ENCODE measurements around the gene PAH. TPM values are rescaled to one million over a fixed set of nuclear protein-coding genes. Genes with fewer than 3 reads are reported as not detected.

The PAH gene
- total RNA-seq, 6 experiments from 2014 or later = 873 to 2,034 (median 1,035) TPM

GRCh38 chr12:102946042-102946441, 29.0 kb upstream of the PAH start:
- 59% methylated on average over 2 of the region's 2 CpGs for WGBS (ENCODE audit: insufficient coverage, low coverage, low lambda C conversion rate, missing lambda C conversion rate)
- no peaks in the 10 kb centered on the region for H3K27me3 ChIP-seq
- no peaks in the 10 kb centered on the region for H3K36me3 ChIP-seq
- H3K4me3 ChIP-seq = no peak overlapping the region
- ATAC-seq (no peak), DNase-seq (no peak)
- H3K9me3 ChIP-seq = no peaks in the 10 kb centered on the region
- TF ChIP-seq CTCF (IDR thresholded peaks at IDR 0.05) (no peak), POLR2A (IDR thresholded peaks at IDR 0.05) (no peak)
- peaks cover 0 to 15% (median 3%) of the 10 kb centered on the region in 4 donors for H3K4me1 ChIP-seq
- intact Hi-C loops (cut with DNase I) = loop anchor here (10.0 kb wide), 1 partner anchor 609 kb away; no protein-coding TSS in a partner anchor
- H3K27ac ChIP-seq = no peak overlapping the region

GRCh38 chr12:102939670-102940222, 22.7 kb upstream of the PAH start:
- no peaks in the 10 kb centered on the region for H3K27me3 ChIP-seq
- ATAC-seq (peak; percentile 96 to 98 (median 98)), DNase-seq (peak in 1 of 3 donors; percentile 55)
- H3K4me3 ChIP-seq = no peak overlapping the region
- H3K4me1 ChIP-seq = peaks cover 0 to 9% (median 3%) of the 10 kb centered on the region in 4 donors
- H3K27ac ChIP-seq = peak overlapping the region in 1 of 3 donors; percentile 27
- WGBS (ENCODE audit: insufficient coverage, low coverage, low lambda C conversion rate, missing lambda C conversion rate) = no CpG with 5 or more reads among the region's 2 CpGs
- intact Hi-C loops (cut with DNase I) = loop anchor here (10.0 kb wide), 2 partner anchors 55 to 615 kb away; no protein-coding TSS in a partner anchor
- no peaks in the 10 kb centered on the region for H3K36me3 ChIP-seq
- TF ChIP-seq POLR2A (IDR thresholded peaks at IDR 0.05) (no peak), CTCF (IDR thresholded peaks at IDR 0.05) (peak; percentile 49 to 66 (median 62))
- no peaks in the 10 kb centered on the region for H3K9me3 ChIP-seq

GRCh38 chr12:102939059-102939458, 22.0 kb upstream of the PAH start:
- H3K4me3 ChIP-seq = no peak overlapping the region
- peak; percentile 44 to 63 (median 48) for ATAC-seq

GRCh38 chr12:102933168-102933567, 16.1 kb upstream of the PAH start:
- Histone ChIP-seq H3K4me3 (no peak overlapping the region), H3K4me1 (peaks cover 0 to 7% (median 0%) of the 10 kb centered on the region in 4 donors), H3K27ac (no peak overlapping the region), H3K9me3 (no peaks in the 10 kb centered on the region), H3K27me3 (no peaks in the 10 kb centered on the region), H3K36me3 (no peaks in the 10 kb centered on the region)
- TF ChIP-seq POLR2A (IDR thresholded peaks at IDR 0.05) (no peak), CTCF (IDR thresholded peaks at IDR 0.05) (no peak)
- WGBS (ENCODE audit: insufficient coverage, low coverage, low lambda C conversion rate, missing lambda C conversion rate) = 83% methylated on average over 1 of the region's 1 CpG
- intact Hi-C loops (cut with DNase I) = loop anchor here (10.0 kb wide), 1 partner anchor 48 kb away; no protein-coding TSS in a partner anchor
- DNase-seq = no peak
- no peak for ATAC-seq

More at GRCh38 chr12:102939059-102939458, 22.0 kb upstream of the PAH start:
- Histone ChIP-seq H3K27ac (peak overlapping the region in 1 of 3 donors; percentile 27), H3K27me3 (no peaks in the 10 kb centered on the region), H3K9me3 (no peaks in the 10 kb centered on the region), H3K36me3 (no peaks in the 10 kb centered on the region), H3K4me1 (peaks cover 0 to 9% (median 3%) of the 10 kb centered on the region in 4 donors)
- DNase-seq = no peak
- TF ChIP-seq POLR2A (IDR thresholded peaks at IDR 0.05) (no peak), CTCF (IDR thresholded peaks at IDR 0.05) (peak in 1 of 4 donors; percentile 9)
- intact Hi-C loops (cut with DNase I) = loop anchor here (10.0 kb wide), 1 partner anchor 54 kb away; no protein-coding TSS in a partner anchor
- 0% methylated on average over 1 of the region's 2 CpGs for WGBS (ENCODE audit: insufficient coverage, low coverage, low lambda C conversion rate, missing lambda C conversion rate)

All from right lobe of liver (tissue), 6 donors.